NB4 (cell line): Measurements from ENCODE around the gene ZFAND6.

Experiments
- CTCF ChIP-seq: IDR thresholded peaks from one replicate; pipeline ENCODE4 v1.5.1; 2012; ENCODE audit warnings: low read depth, low read length
- POLR2A ChIP-seq: IDR thresholded peaks from 2 replicates; pipeline ENCODE4 v1.6.1; 2011; ENCODE audit warnings: mild to moderate bottlenecking; ENCODE audit not compliant: insufficient read length; ENCODE audit errors: extremely low read depth

GRCh38 chr15:80152896-80153876 lies 93.7 kb downstream of the ZFAND6 start, which contains the start of gene FAH:
- TF ChIP-seq CTCF (no peak), POLR2A (no peak)
